ENCODE results near the gene PCCA.

Gene PCCA

DNA sequence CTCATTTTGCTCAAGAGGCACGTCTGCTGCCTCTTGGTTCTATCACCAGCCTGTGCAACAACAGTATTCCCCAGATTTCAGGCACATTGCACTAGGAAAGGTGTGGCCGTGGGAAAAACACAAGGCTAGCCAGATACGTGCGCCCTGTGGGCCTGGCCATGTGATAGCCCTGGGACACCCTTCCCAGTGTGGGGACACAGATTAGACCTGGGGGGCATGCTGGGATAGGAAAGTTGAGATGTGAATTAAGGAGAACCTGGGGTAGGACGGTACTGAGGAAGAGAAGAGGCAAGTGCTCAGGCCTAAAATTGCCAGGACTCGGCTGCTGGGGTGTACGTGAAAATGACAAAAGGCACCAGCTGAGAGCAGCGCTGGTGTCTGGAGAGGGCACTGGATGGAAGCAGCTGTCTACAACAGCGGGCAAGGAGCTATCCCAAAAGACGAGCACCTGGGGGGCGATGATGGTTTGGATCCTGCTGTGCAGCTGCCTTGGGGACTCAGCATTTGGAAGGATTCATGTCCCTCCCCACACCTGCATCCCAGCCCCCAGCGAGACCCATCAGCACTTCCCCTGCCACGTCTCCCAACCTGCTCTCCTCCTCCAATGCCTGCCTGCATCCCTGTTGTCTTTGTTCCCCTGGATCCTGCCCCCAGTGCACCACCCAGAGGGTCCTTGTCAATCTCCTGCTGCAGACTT is 445.4 kb downstream of the PCCA start:
- no peak overlapping the region for H3K4me3 ChIP-seq (ENCODE audit: low read depth, low read length)

- H3K4me3 ChIP-seq (ENCODE audit: low read depth, low read length) = no peak overlapping the region
Measured at GRCh38 chr13:100534911-100535310, 446.0 kb downstream of the PCCA start.

- H3K4me3 ChIP-seq (ENCODE audit: low read depth, low read length) = no peak overlapping the region
Measured at GRCh38 chr13:100535426-100536135, 446.7 kb downstream of the PCCA start.

DNA sequence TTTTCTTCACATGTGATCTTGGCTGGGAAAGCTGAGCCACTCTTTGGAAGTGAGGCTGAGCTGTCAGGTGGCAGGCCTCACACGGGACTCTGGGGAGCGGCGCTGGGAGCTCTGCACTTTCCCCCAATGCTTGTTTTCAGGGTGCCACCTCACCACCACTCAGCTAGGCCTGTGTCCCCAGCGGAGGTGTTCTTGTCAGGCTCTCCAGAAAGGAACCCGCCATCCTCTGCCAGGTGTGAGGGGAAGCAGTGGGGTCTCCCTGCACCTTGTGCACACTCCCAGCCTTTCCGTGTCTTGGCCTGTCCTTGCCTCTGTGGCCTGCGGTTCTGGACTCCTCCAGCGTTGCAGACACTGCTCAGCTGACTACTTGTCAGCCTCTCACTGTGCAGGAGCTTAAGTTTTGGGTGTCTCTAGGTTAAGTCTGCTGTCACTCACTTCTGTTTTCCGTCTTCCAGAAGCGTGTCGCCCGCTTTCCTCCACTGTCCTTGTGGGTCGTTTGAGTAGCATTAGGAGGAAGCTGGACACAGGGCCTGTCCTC is 447.8 kb downstream of the PCCA start:
- no peak overlapping the region for H3K4me3 ChIP-seq (ENCODE audit: low read depth, low read length)

DNA sequence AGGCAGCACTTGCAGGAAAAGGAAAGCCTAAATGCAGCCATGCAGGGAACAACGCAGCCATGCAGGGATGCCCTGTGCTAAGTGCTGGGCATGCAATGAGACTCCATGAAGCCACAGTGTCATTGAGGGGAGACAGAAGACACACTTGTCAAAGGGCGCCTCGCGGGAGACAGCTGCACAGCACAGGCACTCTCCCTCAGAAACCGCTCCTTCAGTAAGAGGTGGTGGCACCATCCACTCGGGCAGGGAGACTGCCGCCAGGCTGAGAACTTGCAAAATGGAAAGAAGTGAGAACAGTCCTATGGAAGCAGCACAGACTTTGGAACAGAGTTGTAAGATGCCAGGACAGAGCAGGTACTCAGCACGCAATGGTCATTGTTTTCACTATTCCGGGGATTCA is 448.6 kb downstream of the PCCA start:
- no peak overlapping the region for H3K4me3 ChIP-seq (ENCODE audit: low read depth, low read length)

- H3K4me3 ChIP-seq (ENCODE audit: low read depth, low read length) = no peak overlapping the region
Measured at GRCh38 chr13:100537951-100538462, 449.1 kb downstream of the PCCA start.

GRCh38 chr13:100540621-100541020 is 451.7 kb downstream of the PCCA start:
- no peak overlapping the region for H3K4me3 ChIP-seq (ENCODE audit: low read depth, low read length)

DNA sequence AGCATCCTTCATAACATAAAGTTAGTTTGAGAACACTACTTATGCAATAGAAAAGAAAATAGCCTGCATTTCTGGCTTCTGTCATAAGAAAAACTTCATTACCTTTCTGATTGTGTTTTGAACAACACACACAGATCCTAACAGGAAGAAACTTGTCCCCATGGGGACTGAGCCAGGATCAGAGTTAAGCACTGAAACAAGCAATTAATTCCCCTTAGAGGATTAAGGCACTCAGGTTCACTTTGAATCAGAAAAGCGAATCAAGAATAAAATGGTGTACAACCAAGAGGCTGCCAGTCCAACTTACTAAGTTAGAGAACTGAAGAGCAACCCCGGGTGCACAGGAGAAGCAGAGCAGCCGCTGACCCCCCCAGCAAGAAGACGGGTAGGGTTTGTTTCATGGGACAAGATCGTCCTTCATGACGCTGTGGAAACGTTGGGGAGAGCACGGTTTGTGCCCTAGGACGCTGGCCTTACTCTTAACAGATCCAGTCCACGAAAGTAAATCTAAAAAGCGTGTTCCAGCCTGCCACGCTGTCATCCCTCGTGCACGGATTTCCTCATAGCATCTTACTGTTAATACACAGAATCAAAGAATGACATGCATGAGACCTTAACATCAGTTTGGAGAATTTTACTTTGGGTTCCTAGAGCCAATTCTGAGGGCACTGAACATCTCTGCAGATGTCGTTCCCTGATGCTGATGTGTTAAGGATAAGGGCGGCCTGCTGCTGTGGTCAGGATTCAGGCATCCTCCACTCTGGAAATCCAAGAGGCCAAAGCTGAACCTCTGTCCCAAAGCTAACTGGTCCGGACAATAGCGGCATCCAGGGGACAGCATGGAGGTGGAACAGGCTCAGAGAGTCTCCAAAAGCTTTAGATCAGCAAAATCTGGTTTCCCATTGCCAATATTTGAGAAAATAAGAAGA is 453.3 kb downstream of the PCCA start:
- H3K4me3 ChIP-seq (ENCODE audit: low read depth, low read length) = no peak overlapping the region

DNA sequence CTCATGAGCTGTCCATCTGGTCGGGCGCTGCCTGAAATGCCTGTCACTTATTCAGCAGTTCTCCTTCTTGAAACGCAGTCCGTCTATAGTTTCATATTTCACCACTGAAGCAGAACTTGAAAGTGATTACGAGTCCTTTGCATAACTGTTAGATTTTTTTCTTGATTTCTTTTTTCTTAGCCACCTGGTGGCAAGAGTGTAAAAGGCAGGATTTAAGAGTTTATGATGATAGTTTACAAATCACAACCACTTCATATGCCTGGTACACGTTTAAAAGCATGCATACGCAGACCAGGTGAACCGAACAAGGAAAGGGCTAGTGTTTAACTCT is 453.9 kb downstream of the PCCA start:
- no peak overlapping the region for H3K4me3 ChIP-seq (ENCODE audit: low read depth, low read length)

DNA sequence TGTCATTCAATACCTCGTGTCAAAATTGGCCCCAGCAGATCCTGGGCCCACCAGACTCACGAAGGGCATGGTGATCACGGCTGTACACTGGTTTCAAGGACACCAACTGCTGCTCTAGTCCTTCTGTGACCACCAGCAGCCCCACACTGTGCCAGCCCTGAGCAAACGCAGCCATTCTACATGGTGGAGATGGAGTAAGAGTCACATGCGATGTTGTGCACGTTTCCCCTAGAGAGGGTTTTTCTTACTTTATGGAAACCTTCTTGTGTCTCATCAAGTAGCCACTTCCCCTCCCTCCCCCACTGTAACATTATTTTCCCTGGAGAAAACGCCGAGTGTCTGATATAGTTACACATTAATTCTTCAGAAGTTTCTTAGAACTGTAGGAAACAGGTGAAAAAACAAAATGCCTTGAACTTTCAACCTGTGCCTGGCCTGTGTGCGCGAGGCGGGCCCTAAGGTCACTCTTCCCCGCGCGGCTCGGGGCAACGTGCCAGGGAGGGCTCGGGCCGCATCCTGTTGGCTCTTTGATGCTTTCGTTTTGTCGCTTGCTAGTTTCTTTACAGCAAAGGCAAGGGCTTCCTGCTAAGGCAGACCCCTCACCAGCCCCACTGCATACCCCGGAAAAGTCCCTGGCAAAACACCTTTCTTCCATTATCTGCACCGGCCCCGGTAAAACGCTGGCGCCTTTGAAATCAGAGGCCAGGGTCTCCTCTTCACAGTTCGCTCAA is 455.1 kb downstream of the PCCA start:
- H3K4me3 ChIP-seq (ENCODE audit: low read depth, low read length) = no peak overlapping the region

DNA sequence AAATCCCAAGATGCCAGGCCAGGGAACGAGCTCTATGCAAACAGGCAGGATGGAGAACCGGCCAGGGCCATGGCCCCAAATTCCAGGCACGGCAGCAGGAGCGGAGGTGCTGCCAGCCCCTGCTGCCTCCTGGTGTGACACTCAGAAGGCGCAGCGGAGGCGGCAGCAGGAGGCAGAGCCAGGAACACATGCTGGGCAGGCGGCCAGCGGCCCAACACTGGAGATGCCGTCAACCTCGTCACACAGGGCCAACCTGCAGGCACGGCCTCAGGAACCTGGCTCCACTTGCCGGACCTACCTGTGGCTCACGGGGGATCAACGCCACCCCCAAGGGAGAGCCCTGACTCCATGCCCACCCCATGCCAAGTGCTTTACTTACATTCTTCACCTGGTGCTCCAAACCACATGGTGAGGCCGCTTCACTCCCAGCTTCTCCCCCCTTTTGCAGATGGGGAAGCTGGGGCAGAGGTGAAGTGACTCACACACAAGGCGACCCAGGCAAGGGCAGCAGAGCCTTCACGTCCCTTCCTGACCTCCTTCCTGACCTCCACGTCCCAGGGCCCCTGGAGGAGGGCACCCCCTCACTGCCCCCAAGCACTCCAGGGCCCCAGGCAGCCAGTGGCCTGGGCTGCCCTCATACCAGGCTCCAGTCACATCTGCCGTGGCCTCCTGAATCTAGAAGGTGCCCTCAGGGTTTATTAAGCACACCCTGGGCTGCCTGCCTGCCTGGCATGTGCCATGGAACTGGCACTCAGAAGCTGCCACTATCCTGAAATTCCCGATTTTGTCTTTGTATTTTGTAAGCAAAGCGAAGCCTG is 456.2 kb downstream of the PCCA start:
- H3K4me3 ChIP-seq (ENCODE audit: low read depth, low read length) = no peak overlapping the region

GRCh38 chr13:100545684-100546061 is 456.8 kb downstream of the PCCA start:
- no peak overlapping the region for H3K4me3 ChIP-seq (ENCODE audit: low read depth, low read length)

- no peak overlapping the region for H3K4me3 ChIP-seq (ENCODE audit: low read depth, low read length)
Measured at GRCh38 chr13:100546713-100547405, 458.0 kb downstream of the PCCA start.

GRCh38 chr13:100547791-100548201 is 458.9 kb downstream of the PCCA start:
- no peak overlapping the region for H3K4me3 ChIP-seq (ENCODE audit: low read depth, low read length)

- H3K4me3 ChIP-seq (ENCODE audit: low read depth, low read length) = no peak overlapping the region
Measured at GRCh38 chr13:100549316-100549715, 460.4 kb downstream of the PCCA start.

DNA sequence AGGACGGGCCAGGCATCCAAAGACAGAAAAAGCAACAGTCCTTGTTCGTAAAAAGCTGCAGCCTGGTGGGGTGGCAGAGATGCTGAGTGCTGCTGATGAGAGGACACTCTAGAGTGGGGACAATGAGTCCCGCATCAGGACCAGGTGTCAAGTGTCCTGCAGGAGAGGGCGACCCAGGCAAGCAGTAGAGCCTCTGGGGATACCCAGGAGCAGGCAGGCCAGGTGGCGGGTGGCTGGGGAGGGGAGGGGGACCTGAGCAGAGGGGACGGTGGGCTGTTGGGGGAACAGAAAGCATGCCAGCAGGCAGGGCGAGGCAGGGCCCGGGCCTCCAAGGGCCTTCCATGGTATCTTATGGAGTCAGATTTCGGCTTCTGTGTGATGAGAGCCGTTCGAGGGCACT is 463.9 kb downstream of the PCCA start:
- H3K4me3 ChIP-seq (ENCODE audit: low read depth, low read length) = no peak overlapping the region

DNA sequence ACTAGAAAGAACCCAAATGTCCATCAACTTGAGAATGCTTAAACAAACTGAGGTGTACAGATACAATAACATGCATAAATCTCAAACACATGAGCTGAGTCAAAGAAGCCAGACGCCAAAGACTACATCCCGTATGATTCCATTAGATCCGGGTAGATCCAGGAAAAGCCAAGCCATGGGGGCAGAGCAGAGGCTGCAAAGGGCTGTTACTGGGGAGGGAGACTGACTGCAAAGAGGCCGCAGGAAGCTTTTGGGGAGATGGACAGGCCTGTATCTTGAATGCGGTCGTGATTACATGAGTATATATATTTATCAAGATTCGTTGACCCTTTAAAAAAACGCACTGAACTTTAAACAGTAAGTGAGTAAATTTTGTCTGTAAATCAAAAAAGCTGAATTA is 471.0 kb downstream of the PCCA start:
- H3K4me3 ChIP-seq (ENCODE audit: low read depth, low read length) = no peak overlapping the region

GRCh38 chr13:100560498-100561157 is 471.7 kb downstream of the PCCA start:
- H3K4me3 ChIP-seq (ENCODE audit: low read depth, low read length) = no peak overlapping the region

- no peak overlapping the region for H3K4me3 ChIP-seq (ENCODE audit: low read depth, low read length)
Measured at GRCh38 chr13:100561158-100561499, 472.2 kb downstream of the PCCA start.

All from iPS-11a (cell line).